Breast epithelium (tissue), 4 donors: ENCODE results near the gene C1QTNF5. TPM values are rescaled to one million over a fixed set of nuclear protein-coding genes. Genes with fewer than 3 reads are reported as not detected.

Experiments used
- DNase-seq, 2 donors: peaks; one replicate each; pipeline ENCODE4 v3.0.0-alpha.2; 2019; ENCODE audit warnings: low spot score in 2 of 2
- H3K27ac ChIP-seq, 2 donors: fragments of 200-600 bp; sonication (generic) in 1 of 2; one replicate each; pipeline ENCODE4 v1.5.1; 2016 to 2019; ENCODE audit warnings: mild to moderate bottlenecking in 1 of 2
- H3K27me3 ChIP-seq, 2 donors: fragments of 200-600 bp; sonication (generic) in 1 of 2; one replicate each; pipeline versions ENCODE4 v1.5.1 to v1.6.0; 2017 to 2019; ENCODE audit warnings: control low read depth in 1 of 2, mild to moderate bottlenecking in 1 of 2
- H3K36me3 ChIP-seq: fragments of 200-600 bp; one replicate; pipeline ENCODE4 v1.5.1; 2019
- H3K4me1 ChIP-seq, 2 donors: fragments of 200-600 bp; sonication (generic); one replicate each; pipeline ENCODE4 v1.5.1; 2016 to 2019; ENCODE audit warnings: control low read depth in 1 of 2
- H3K4me3 ChIP-seq, 3 donors: fragments of 200-600 bp; sonication (generic); 1 replicate in 2 of 3; 2 replicates in 1 of 3; pipeline ENCODE4 v1.5.1; 2016 to 2019; ENCODE audit warnings: mild to moderate bottlenecking in 3 of 3, moderate library complexity in 2 of 3
- H3K9me3 ChIP-seq, 2 donors: fragments of 200-600 bp; sonication (generic) in 1 of 2; one replicate each; pipeline ENCODE4 v1.5.1; 2016 to 2019; ENCODE audit warnings: control low read depth in 1 of 2
- POLR2A ChIP-seq: fragments of 450-650 bp; IDR thresholded peaks from one replicate; pipeline ENCODE4 v1.6.1; 2016; ENCODE audit warnings: antibody characterized with exemption, mild to moderate bottlenecking, moderate library complexity
- POLR2AphosphoS5 ChIP-seq, 3 donors: sonication (generic); formaldehyde crosslinking; IDR thresholded peaks; one replicate each; pipeline ENCODE4 v1.6.1; 2017; ENCODE audit warnings: antibody characterized with exemption in 3 of 3
- intact Hi-C: fragments of 100-400 bp; cut with DNase I; formaldehyde crosslinking; loops from one replicate; pipeline ENCODE4 v1.15.1; 2023; ENCODE audit warnings: low total_unique reads
- total RNA-seq, 3 donors: library from RNA; depleted of rRNA; stranded (reverse); fragments of >200 nt; gene quantifications; one replicate each; pipeline ENCODE4 v1.1.0, GENCODE V29; 2016
- TF ChIP-seq, protein P1 (sequence below), 3 donors: fragments of 450-650 bp; IDR thresholded peaks; one replicate each; pipeline ENCODE4 v1.5.1; 2016 to 2017; ENCODE audit warnings: antibody characterized with exemption in 3 of 3, mild to moderate bottlenecking in 3 of 3, moderate library complexity in 3 of 3

The C1QTNF5 gene
- total RNA-seq, 3 donors from 2014 or later, result 14.3 to 55.0 (median 38.0) TPM

DNA sequence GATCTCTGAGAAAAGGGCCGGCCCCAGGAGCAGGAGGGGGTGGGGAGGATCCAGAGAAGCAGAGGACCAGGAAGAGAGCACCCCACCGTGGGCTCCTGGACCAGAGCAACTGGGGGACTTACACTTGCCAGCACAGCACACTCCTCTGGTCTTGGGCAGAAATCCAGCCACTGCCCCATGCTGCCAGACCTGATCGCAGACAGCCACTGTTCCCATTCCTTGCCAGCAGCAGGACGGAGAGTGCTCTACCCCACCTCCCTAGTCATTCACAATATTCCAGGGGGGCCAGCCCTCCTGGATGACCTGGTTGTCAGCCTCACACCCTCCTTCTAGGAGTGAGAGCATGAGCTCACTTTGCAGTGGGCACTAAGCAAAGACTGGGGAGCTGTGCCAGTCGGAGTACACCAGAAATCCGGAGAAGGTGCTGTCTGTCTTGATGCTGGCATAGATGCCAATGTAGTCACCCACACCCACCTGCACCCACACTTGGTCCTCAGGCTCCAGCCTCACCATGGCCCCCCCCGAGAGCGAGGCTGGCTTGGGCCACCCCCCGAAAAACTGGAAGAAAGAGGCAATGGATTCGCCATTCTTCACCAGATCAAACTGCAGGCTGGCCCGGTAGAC, 1.6 kb downstream of the C1QTNF5 start:
- peaks cover 0 to 2% of the 10 kb centered on the region in 2 donors for H3K27me3 ChIP-seq
- H3K27ac ChIP-seq, result peak overlapping the region in 1 of 2 donors; percentile 93
- peaks cover 8 to 16% of the 10 kb centered on the region in 2 donors for H3K4me1 ChIP-seq
- no peaks in the 10 kb centered on the region for H3K9me3 ChIP-seq
- intact Hi-C loops, result loop anchor here (1.0 kb wide), 1 partner anchor 21 kb away; no protein-coding TSS in a partner anchor
- H3K36me3 ChIP-seq, result no peaks in the 10 kb centered on the region
- no peak for DNase-seq
- TF ChIP-seq POLR2A (no peak), POLR2AphosphoS5 (IDR thresholded peaks at IDR 0.05) (no peak)
- TF ChIP-seq, protein P1, sequence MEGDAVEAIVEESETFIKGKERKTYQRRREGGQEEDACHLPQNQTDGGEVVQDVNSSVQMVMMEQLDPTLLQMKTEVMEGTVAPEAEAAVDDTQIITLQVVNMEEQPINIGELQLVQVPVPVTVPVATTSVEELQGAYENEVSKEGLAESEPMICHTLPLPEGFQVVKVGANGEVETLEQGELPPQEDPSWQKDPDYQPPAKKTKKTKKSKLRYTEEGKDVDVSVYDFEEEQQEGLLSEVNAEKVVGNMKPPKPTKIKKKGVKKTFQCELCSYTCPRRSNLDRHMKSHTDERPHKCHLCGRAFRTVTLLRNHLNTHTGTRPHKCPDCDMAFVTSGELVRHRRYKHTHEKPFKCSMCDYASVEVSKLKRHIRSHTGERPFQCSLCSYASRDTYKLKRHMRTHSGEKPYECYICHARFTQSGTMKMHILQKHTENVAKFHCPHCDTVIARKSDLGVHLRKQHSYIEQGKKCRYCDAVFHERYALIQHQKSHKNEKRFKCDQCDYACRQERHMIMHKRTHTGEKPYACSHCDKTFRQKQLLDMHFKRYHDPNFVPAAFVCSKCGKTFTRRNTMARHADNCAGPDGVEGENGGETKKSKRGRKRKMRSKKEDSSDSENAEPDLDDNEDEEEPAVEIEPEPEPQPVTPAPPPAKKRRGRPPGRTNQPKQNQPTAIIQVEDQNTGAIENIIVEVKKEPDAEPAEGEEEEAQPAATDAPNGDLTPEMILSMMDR (IDR thresholded peaks at IDR 0.05), result no peak
- H3K4me3 ChIP-seq, result peak overlapping the region; percentile 64 to 87 (median 81)

DNA sequence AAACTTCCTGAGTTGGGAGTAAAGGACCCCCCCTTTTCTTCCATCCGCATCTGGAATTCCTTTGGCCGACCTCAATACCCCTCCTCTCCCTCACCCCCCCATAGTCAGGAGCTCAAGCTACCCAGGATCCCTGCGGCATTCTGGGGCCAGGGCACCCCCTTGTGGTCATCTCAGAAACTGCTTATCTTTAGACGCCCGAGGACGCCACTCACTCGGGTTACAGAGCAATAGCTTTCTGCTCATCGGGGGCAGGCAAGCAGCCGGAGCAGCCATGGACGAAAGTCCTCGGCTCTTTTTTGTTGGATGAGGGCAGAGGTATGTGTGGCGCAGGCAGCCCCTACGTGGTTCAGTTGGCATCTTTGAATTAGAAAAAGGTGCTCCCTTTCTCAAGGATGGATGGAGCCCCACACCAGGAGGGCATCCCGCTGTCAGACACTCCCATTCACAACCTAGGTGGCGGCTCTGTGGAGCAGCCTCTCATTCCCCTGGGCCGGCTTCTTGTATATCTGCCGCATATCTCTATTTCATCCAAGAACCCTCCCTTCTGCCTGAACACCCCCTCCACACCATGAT, 2.3 kb downstream of the C1QTNF5 start:
- H3K9me3 ChIP-seq, result no peaks in the 10 kb centered on the region
- peaks cover 8 to 16% of the 10 kb centered on the region in 2 donors for H3K4me1 ChIP-seq
- no peak for TF ChIP-seq POLR2A
- TF ChIP-seq, protein P1 (IDR thresholded peaks at IDR 0.05), result peak; percentile 68 to 81 (median 74)
- peak overlapping the region in 1 of 2 donors; percentile 43 for H3K27ac ChIP-seq
- DNase-seq, result no peak
- H3K27me3 ChIP-seq, result peaks cover 0 to 2% of the 10 kb centered on the region in 2 donors
- H3K36me3 ChIP-seq, result no peaks in the 10 kb centered on the region
- peak overlapping the region in 2 of 3 donors; percentile 81 to 87 for H3K4me3 ChIP-seq
- intact Hi-C loops, result loop anchor here (1.0 kb wide), 1 partner anchor 20 kb away; no protein-coding TSS in a partner anchor

DNA sequence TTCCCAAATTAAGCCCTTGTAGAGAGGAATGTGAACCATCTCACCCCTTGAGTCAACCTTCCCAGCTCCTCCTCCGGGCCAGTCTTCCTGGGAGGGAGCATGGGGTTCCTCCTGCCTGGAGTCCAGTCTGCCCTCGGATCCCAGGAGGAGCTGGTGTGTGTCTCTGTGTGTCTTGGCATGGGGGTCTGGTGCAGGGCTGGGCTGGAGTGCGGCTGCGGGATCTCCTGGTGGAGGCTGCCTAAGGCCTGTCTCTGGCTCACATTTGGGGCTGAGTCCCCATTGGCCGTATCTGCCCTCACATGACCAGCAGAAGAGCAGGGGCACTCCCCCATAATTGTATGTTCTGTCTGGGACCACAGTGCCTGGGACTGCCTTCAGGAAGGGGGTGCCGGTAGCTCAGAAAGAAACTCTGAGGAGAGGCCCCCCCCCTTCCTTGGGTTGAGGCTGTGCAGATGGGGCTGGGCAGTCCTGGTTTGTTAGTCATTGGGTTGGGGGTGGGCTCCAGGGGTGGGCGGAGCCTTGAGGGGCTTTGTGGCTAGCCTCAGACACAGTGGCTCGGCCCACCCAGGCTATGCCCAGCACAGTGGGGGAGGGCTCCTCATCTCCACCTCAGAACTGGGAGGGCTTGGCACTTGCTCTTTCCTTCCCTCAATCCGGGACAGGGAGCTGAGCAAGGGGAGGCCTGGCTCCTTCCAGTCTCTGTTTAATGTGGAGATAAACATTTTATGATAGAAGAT, 2.9 kb downstream of the C1QTNF5 start:
- TF ChIP-seq, protein P1 (IDR thresholded peaks at IDR 0.05), result no peak
- TF ChIP-seq POLR2AphosphoS5 (IDR thresholded peaks at IDR 0.05), result no peak
- TF ChIP-seq POLR2A, result no peak
- DNase-seq, result no peak
- intact Hi-C loops, result loop anchor here (1.0 kb wide), 1 partner anchor 19 kb away; no protein-coding TSS in a partner anchor
- Histone ChIP-seq H3K9me3 (no peaks in the 10 kb centered on the region), H3K27me3 (peaks cover 0 to 2% of the 10 kb centered on the region in 2 donors), H3K27ac (peak overlapping the region in 1 of 2 donors; percentile 43), H3K36me3 (no peaks in the 10 kb centered on the region), H3K4me1 (peaks cover 8 to 16% of the 10 kb centered on the region in 2 donors), H3K4me3 (no peak overlapping the region)

DNA sequence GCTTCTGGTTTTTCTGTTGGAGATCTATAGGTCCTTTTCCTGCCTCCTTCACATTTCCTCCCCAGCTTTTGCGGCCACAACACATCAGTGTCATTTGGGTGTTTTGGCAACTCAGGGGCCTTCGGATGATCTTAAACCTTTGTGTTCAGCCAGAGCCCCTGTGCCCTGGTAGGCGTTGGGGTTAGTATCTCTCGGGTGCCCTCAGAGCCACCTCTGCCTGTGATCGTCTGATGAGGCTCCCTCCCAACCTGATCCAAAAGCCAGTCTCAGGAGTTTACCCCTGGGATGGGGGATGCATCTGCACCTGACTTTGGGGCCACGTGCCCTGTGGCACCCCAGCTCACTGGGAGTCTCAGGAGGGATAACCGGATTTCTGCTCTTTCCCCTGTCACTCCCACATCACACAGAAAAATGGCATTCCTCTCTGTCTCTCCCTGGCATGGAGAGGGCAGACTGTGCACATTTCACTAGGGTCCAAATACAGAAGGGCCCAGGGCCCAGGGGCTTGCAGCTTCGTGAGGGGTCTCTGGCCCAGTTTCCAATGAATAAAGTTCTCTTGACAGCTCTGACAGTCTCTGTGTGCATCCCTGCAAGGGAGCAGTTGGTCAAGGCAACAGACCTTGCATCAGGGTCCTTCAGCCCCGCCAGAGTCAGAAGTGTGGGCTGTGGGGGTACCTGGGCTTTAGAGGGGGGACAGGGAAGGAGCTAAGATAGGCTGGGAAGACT, 3.8 kb downstream of the C1QTNF5 start:
- peaks cover 8 to 16% of the 10 kb centered on the region in 2 donors for H3K4me1 ChIP-seq
- H3K27me3 ChIP-seq, result peaks cover 0 to 2% of the 10 kb centered on the region in 2 donors
- H3K4me3 ChIP-seq, result no peak overlapping the region
- TF ChIP-seq POLR2A, result no peak
- no peak for TF ChIP-seq POLR2AphosphoS5 (IDR thresholded peaks at IDR 0.05)
- TF ChIP-seq, protein P1 (IDR thresholded peaks at IDR 0.05), result no peak
- intact Hi-C loops, result no loop called here
- no peaks in the 10 kb centered on the region for H3K36me3 ChIP-seq
- H3K27ac ChIP-seq, result no peak overlapping the region
- no peak for DNase-seq
- no peaks in the 10 kb centered on the region for H3K9me3 ChIP-seq
